ENCODE data around the gene DDX25. TPM values are rescaled to one million over a fixed set of nuclear protein-coding genes. Genes with fewer than 3 reads are reported as not detected.

Gene DDX25
- total RNA-seq, 1 donor from 2014 or later, result not detected

DNA sequence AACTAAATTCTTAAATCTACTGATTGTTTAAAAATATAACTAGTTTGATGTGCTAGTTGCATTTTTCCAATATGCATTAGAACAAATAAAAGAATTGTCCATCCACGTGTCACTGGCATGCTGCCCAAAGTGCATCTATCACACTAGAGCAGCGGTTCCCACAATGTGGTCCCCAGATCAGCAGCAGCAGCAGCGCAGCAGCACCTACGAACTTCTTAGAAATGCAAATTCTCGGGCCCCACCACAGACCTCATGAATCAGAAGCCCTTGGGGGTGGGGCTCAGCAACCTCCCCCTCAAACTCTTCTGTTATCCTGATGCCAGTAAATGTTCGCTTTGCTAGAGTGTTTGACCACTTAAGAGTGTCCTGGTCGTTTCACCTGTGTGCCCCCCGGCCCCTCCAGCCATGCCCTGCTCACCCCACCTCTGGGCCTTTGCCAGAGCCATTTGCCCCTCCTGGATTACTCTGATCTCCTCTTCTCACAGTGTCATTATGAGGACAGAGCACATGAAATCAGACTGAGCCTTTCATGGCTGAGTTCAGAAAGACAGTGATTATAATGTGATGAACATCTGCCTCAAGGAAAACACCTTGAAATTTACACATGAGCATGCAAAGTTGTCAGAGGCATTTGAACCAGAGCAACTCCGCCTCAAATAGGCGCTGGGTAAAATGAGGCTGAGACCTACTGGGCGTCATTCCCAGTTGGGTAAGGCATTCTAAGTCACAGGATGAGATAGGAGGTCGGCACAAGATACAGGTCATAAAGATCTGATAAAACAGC lies 28.9 kb downstream of the DDX25 start:
- DNase-seq (ENCODE audit: low spot score), result no peak

DNA sequence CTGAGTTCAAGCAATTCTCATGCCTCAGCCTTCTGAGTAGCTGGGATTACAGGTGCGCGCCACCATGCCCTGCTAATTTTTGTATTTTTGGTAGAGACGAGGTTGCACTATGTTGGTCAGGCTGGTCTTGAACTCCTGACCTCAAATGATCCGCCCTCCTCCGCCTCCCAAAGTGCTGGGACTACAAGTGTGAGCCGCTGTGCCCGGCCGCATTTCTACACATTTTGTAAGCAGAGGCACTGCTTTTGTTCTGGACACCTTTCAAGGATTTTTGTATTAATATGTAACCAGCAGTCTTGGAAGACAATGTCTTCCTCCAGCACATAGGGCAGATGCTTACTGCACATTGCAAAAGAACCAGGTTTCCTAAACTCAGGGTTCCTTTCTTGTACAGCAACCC lies 30.2 kb downstream of the DDX25 start:
- DNase-seq (ENCODE audit: low spot score), result no peak

DNA sequence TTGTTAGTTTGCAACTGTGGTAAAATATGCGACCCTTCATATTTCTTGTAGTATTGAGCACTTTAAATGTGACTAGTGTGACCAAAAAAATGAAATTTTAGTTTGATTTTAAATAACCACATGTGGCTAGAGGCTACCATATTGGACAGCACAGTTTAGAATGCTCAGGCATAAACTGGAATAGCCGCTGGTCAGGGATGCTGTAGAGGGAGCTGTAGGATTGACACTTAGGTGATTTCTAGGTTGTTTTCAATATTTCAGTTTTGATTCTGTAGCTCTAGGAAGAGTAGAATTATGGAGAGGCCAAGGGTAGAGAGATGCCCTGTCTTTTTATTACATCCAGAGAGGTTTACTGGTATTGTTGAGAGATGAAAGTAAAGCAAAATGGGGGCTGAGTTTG lies 30.7 kb downstream of the DDX25 start:
- DNase-seq (ENCODE audit: low spot score), result no peak

DNA sequence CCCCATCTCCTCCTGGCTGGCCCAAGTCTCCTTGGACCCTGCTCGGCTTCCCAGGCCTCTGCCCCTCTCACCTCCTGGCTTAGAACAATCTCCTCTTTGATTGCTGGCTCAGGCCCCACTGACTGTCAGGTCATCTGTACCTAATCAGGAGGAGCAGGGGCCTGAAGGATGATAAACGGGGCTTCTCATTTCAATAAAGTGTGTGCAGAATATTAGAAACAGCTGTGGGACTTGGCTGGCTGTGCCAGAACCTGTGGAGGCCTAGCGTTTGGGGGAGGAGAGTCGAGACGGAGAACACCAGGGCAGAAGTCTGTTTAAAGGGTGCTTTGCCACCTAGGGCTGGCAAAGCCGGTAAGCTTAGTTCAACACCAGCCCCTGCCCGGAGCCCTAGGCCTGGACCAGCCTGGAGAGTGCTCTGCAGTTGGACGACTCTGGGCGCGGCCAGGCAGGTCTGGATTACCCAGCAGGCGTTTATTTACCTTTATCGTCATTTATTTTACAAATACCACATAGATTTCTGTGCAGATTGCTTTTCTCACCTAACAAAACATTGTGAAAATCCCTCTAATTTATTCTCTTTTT lies 31.4 kb downstream of the DDX25 start:
- no peak for DNase-seq (ENCODE audit: low spot score)

DNA sequence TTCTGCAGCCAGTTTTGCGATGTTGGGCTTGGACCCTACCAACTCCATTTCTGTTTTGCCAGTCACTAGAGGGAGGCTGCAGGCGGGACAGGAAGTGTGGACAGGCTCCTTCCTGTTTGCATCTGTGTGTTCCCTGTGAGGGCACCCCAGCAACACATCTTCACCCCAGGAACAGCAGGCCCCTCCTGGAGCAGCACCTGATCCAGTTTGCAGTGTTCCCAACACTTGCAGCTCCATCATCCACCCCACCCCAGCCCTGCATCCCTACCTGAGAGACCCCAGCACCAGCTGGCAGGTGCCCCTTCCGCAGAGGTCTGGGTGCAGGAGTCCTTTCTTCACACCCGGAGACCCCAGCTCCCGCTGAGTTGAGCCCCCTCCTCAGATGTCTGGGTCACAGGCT lies 34.1 kb downstream of the DDX25 start:
- DNase-seq (ENCODE audit: low spot score), result peak; percentile 71

DNA sequence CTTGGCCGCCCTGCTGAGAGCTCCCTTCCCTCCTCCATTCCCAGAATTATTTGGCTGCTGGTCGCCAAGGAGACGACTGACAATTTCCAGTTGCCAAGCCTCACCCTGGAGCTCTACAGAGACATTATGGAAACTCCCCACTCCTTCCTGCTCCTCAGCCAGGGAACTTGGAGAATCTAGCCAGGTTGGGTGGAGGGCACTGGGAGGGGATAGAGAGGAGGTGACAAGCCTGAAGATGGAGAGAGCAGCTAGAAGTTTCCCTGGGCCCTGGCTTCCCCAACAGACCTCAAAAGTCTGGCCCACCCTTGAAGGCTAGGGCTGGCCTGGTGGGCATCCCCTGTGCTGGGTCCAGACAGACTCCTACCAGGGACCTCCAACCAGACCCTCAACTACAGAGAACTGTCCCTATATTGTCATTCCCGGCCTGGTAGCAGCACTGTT lies 34.8 kb downstream of the DDX25 start:
- peak; percentile 73 for DNase-seq (ENCODE audit: low spot score)

DNA sequence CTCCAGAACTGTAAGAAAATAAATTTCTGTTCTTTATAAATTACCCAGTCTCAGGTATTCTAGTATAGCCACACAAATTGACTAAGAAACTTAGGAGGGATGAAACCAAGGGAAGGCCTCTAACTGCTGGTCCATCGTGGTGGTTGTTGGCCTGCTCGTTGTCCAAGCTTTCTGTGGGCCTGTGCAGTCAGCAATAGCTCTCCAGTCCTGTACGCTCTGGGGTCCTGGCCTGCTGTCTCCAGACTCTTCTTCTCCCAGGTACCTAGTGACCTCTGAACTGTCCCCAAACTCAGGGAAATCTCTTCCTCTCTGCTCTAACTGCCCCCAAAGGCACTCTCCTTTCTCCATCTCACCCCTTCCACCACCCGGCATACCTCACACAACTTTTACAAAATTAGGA lies 35.8 kb downstream of the DDX25 start:
- DNase-seq (ENCODE audit: low spot score), result peak; percentile 67

DNA sequence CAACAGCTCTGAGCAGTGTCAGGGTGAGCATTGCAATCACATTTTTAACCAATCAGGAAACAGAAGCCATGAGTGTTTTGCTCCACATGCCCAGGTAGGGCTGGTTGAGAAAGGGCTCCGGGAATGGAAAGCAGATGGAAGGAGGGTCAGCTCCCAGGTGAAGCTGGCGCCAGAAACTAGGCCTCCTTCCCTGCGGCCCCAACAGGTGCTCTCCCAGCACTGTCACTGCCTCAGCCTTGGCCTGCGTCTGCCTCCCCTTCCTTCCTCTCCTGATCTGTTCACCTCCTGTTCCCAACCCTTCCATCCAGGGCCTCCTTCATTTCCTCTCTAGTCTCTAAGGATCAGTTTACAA lies 36.9 kb downstream of the DDX25 start:
- DNase-seq (ENCODE audit: low spot score), result peak; percentile 65

DNA sequence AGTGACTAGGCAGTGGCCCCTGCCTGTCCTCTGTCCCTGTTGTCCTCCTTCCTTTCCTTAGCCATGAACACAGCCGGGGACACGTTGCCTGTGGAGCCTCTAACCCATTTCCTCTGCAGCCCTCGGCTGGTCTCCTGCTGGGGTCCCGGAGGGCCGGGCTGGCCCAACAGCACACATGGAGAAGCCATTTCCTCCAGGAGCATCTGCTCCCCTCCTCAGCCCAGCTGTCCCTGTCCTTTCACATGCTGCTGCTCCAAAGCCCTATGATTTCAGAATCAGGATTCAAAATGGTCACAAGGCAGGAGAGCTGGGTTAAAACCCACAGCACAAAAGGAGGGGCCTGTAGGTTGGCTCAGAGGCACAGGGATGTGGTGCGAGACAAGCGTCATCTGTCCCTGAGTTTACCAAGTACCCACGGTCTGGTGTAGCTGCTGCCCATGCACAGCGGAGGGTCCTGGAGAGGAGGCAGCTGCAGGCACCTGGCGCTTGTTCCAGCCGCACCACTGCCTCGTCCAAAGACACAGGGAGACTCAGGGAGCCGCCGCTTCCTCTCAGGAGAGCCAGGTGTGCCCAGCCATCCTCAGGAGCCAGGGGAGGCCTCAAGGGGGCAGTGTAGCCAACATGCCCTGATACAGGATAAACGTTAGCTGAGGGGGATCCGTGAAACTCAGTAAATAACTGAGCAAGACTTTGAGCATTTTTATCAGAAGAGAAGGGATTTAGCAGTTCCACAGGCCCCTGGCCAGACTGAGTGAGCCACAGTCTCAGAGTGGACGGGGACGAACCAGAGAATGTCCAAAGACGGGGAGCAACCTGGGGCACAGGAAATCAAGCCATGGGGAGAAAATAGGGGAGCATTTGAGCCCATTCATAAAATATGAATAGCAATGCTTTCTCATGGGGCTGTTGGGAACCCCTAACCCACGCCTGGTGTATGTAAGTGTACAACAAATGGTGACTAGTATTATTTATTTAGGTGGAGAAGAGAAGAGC lies 37.6 kb downstream of the DDX25 start:
- peak; percentile 87 for DNase-seq (ENCODE audit: low spot score)

DNA sequence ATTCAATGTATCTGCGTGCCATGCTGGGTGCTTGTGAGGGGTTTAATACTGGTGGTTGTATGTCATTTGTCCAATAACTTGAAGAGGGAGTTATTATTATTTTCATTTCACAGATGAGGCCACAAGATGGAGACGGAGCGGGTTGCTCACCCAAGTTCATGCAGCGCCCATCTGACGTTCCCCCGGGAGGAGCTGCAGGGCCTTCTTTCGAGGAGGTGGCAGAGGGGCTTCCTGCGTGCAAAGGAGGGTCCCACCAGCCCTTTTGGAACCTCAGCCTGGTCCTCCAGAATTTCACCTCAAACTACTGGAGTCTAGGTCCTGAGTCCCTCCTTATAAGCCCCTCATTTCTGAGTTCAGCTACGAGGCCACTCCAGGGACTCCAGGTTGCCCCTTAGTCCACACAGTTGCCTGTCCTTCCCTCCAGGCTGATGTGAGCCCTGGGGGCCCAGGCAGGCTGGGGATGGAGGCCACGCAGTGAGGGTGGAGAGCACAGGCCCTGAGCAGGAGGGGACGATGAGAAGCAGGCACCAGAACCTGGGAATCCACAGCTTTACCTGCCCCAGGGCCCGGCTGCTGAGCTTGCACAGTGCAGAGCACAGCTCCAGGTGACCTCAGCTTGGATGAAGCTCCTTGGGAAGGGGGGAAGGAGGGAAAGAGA lies 38.6 kb downstream of the DDX25 start:
- peak; percentile 84 for DNase-seq (ENCODE audit: low spot score)

DNA sequence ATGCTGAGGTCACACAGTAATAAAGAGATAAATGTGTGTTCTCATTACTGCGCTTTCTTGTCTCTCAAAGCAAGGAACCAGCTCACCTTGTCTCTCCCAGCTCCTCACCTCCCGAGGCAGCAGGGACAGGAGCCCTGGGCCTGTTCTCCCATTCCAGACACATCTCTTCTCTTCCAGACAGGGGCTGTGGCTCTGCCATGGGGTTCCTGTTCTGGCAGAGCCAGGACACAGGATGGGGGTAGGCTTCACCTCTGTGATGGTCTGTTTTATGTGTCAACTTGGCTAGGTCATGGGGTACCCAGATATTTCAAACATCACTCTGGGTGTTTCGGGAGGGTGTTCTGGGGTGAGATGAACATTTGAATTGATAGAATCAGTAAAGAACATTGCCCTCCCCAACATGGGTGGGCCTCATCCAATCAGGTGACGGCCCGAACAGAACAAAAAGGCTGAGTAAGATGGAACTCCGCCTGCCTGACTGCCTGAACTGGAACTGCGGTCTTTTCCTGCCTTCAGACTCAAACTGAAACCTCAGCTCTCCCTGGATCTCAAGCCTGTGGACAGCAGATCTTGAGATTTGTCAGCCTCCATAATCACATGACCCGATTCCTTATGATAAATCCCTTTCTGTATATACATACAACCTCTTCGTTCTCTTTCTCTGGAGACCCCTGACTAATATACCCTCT lies 39.5 kb downstream of the DDX25 start:
- DNase-seq (ENCODE audit: low spot score), result peak; percentile 28

DNA sequence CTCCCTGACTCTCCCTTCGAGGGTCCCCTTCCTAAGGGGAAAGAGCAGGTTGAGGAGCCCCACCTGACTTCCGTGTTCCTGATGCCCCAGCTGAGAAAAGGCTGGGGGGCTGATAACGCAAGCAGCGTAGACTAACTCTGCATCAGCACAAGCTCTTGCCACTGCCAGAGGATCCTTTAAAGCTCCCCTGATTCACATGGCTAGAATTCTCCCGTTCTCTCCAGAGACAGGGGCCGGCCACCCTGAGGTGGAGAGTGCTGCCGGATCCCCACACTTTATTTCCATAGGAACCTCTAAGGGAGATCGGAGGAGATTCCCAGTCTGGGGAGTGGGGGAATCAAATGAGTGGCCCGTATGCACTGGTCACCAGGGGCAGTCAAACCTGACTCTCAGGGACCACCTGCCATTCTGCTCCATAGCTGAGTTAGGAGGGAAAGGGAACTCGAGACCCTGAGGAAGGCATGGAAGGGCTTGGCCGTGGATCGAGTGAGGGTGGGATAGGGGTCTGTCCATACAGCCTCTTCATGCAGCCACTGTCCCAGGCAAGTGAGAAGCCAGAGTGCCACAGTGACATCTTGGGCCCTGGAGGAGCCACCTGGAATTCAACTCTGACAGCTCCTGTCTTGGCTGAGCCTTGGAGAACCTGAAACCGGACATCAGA lies 40.2 kb downstream of the DDX25 start:
- no peak for DNase-seq (ENCODE audit: low spot score)

DNA sequence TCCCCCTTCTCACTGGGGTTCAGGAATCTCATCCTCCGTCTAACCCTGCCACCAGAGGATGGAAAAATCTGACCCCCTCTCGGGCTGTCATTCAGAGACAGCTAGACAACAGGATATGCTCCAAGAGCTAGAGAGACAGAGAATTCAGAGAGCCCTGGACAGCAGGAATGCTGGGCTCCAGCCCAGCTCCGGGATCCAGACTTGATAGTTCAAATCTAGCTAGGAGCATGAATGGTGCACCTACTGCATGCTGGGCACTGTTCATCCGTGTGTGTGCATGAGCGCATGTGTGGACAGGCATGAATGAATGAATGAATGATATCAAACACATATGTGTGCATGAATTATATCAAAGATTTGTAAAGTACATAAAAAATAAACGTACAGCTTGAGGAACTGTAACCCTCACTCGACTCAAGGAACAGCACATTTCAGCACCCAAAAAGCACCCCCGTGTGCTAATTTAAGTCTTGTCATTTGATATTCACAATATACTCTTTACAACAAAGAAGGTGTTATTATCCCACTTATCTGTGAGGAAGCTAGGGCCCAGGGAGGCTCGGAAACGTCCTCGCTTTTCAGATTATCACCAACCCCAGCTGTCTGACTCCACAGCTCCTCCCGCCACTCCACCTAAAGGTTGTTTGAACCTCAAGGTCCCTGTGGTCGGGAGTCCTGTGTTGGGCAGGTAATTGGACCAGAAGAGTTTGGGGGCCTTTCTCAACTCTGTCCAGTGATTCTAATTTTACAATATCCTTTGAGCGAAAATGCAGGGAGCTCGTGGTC lies 40.9 kb downstream of the DDX25 start:
- DNase-seq (ENCODE audit: low spot score), result no peak

DNA sequence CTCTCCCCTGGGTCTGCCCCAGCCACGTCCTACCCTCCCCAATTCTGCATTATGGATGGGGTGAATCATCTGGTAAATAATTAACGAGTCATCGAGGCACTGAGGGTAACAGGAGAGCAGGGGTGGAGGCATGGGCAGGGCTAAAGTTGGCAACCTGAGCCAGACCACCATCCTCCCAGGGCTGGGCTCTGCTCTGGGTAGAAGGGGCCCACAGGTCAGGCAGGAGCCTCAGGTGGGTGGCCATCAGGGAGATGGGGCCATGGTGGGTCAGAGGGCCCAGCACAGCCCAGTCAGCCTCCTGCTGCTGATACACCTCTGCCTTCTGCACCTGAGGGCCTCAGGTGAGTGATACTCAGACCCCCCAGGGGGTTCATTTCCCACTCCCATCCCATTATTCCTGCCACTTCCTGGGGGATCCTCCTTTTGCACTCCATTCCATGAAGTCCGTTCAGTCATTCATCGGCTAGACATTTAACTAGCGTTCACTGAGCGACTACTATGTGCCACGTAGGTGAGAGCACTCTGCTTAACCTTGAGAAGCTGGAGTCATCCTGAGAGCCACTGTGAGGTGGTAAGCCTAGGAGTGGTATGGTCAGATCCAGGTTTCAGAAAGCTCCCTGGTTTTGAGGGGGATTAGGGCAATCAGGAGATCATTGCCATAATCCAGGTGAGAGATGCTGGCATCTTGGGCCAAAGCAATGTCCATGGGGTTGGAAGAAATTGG lies 41.7 kb downstream of the DDX25 start, which contains the start of gene VSIG10L2:
TSS of gene VSIG10L2 (plus strand) at position 248 of the 724 bp plus-strand sequence. CDS start at position 260, 12 bp downstream.
- peak; percentile 22 for DNase-seq (ENCODE audit: low spot score)

DNA sequence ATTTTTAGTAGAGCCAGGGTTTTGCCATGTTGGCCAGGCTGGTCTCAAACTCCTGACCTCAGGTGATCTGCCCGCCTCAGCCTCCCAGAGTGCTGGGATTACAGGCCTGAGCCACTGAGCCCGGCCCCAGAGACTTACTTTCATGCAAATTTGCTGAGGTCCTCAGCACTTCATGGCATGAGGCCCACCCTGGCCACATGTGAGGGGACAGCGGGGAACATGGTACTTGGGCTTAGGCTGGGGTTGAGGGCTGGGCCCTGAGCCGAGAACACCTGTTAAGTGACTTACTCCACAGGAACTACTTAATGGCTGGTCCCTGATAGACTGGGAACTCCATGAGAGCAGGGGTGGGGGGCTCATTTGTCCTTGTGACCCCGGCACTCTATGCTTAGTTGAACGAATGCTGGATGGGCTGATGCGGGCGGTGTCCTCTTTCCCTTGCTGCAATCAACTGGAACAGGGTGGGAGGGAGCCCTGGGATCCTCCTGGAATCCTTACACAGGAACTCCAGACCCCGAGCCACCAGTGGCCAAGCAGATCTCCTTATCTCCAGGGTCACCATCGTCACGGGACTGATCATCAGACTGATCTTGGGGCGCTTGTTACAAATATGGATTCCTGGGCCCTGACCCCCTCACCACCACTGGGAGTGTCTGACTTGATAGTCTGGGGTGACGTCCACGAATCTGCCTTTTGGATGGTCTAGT lies 42.6 kb downstream of the DDX25 start:
- DNase-seq (ENCODE audit: low spot score), result peak; percentile 68

DNA sequence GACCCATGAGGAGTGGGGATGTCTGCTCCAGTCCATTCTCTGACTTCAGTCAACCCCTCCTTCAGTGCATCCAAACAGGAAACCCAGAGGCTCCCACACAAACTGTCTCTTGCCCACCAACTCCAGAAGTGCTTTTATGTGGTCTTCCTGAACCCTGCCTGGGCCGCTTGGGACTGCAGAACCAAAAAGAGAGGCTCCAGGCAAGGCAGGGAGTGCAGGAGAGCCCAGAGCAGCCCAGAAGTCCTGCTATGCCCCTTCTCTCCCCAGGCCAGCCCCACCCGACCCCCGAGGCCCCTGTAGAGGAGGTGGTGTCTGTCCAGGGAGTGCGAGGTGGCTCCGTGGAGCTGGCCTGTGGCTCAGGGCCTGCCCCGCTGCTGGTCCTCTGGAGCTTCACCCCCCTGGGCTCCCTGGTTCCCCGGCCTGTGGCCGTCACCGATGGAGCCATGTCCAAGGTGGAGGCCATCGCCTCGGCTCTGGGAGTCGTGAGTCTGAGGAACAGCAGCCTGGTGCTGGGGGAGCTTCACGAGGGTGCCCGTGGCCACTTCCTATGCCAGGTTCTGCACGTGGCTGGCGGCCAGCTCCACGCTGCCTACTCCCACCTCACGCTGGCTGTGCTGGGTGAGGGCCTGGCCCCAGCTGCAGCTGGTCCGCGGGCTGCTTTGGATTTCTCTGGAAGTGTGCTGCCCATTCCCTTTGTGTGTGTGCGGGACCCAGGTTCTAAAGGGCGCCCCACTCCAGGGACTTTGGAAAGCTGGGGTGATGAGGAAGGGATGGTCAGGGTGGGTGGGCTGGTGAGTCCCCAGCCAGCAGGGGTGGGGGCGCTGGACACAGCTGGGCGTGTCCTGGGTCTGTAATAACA lies 43.3 kb downstream of the DDX25 start:
- DNase-seq (ENCODE audit: low spot score), result peak; percentile 88

Data from mesenteric fat pad (tissue), 1 donor.